HG03457 (cell line): ENCODE results near the gene DACT3.
A peak's percentile ranks its signal among the peaks of the same experiment; 100 is the strongest.

Source experiments
- ATAC-seq: cut with Tn5 transposase; IDR thresholded peaks from one replicate; pipeline ENCODE4 v1.9.1; 2021; ENCODE audit warnings: moderate number of reproducible peaks; ENCODE audit not compliant: unreplicated experiment

Gene DACT3

DNA sequence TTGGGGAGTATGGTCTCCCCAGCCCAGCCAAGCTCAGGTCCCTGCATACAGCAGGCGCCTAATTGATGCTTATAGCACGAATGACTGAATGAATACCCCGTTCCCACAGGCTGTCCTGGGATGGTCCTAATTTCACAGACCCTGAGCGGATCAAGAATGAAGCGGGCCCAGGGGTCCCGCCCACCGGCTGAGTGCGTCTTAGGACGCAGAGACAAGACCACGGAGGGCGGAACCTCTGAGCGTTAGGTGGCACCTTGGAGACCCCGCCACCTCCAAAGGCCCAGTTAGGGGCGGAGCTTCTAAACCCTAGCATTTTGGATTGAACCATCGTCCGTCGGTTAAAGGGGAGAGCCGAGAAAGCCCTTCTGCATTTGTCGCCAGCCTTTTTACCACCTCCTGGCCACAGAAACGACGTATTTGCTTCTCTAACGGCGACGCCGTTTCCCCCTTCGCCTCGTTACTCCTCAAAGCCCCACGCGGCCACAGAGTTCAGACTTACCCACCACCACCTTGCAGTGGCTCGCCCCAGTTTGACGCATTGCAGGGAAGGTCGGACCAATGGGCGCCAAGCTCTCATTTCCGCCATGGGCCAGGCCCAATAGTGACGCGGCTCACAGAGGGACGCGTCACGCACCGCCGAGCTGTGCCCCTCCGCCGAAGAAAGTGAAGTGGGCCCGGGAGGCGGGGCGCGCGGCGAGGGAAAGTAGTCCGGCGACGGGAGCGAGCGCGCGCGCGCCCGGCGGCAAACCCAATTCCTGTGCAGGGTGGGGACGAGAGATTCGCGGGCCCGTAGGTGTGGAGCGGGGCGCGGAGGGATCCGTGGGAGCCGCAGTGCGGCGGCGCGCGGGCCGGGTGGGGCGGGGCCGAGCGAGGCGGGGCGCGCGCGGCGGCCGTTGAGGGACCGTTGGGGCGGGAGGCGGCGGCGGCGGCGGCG, 60.3 kb downstream of the DACT3 start:
- ATAC-seq = peak; percentile 56

DNA sequence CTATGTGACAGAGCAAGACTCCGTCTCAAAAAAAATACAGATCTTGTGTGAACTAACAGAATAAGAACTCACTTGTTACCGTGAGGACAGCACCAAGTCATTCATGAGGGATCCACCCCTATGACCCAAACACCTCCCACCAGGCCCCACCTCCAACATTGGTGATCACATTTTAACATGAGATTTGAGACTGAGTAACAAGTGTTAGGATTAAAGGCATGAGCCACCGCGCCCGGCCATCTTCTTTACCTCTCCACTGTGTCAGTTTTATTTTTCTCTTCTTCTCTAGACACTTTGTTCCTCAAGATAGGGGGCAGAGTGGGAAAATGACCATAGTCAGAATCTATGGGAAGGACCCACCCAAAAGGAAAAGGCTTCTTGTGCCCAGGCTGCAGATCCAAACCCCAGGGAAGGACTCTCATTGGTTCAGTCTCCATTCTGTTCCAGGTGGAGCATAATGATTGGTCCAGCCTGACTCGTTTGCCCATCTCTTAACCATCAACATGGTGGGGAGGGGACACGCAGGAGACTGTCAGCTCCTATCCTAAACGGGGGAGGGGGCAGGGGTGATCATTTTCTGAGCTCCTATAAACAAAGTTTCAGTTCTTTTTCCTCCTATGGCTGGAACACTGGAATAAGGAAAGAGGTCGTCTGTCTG, 61.1 kb downstream of the DACT3 start:
- ATAC-seq = no peak

DNA sequence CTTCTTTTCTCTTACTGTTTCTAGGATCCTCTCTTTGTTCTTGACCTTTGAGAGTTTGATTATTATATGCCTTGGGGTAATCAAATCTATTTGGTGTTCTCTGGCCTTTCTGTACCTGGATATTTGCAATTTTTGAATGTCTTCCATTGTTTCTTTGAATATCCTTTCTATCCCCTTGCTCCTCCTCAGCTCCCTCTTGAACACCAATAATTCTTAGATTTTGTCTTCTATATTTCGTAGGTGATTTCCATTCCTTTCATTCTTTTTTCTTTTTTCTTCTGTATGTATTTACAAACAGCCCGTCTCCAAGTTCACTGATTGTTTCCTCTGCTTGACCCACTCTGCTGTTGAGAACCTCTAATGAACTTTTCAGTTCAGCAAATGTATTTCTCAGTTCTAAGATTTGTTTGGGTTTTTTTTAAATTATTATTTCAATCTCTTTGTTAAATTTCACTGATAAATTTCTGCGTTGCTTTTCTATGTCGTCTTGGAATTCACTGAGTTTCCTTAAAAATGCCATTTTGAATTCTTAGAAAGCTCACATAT, 62.5 kb downstream of the DACT3 start:
- no peak for ATAC-seq
